HG03520 (cell line): Measurements from ENCODE around the gene ALAD.
"Not testable (repeated sequence)": the region's sequence is repeated elsewhere in the genome, so short reads cannot be mapped to it uniquely, and the experiment has no call there.

ENCODE experiments used
- ATAC-seq: cut with Tn5 transposase; IDR thresholded peaks from one replicate; pipeline ENCODE4 v1.9.1; 2021; ENCODE audit warnings: mild to moderate bottlenecking, moderate library complexity; ENCODE audit not compliant: unreplicated experiment

Gene ALAD

GRCh38 chr9:113375057-113376023, 25.7 kb downstream of the ALAD start:
- ATAC-seq: no peak

GRCh38 chr9:113373676-113374392, 27.2 kb downstream of the ALAD start:
- ATAC-seq: no peak

GRCh38 chr9:113373256-113373655, 27.8 kb downstream of the ALAD start:
- ATAC-seq: no peak

GRCh38 chr9:113372059-113372458, 29.0 kb downstream of the ALAD start:
- no peak for ATAC-seq

- no peak for ATAC-seq
Measured at GRCh38 chr9:113370806-113371325, 30.2 kb downstream of the ALAD start.

- ATAC-seq: no peak
Measured at GRCh38 chr9:113369855-113370140, 31.3 kb downstream of the ALAD start.

- no peak for ATAC-seq
Measured at GRCh38 chr9:113368982-113369854, 31.9 kb downstream of the ALAD start.

- no peak for ATAC-seq
Measured at GRCh38 chr9:113368348-113368981, 32.6 kb downstream of the ALAD start.

- ATAC-seq: not testable (repeated sequence)
Measured at GRCh38 chr9:113365652-113366051, 35.4 kb downstream of the ALAD start.

GRCh38 chr9:113364951-113365350, 36.1 kb downstream of the ALAD start:
- no peak for ATAC-seq

- no peak for ATAC-seq
Measured at GRCh38 chr9:113363336-113363735, 37.7 kb downstream of the ALAD start.

- ATAC-seq: no peak
Measured at GRCh38 chr9:113361304-113362018, 39.6 kb downstream of the ALAD start.

GRCh38 chr9:113360242-113360842, 40.7 kb downstream of the ALAD start:
- no peak for ATAC-seq

GRCh38 chr9:113359385-113359784, 41.7 kb downstream of the ALAD start:
- ATAC-seq: no peak

- no peak for ATAC-seq
Measured at GRCh38 chr9:113356686-113357292, 44.3 kb downstream of the ALAD start.

GRCh38 chr9:113355040-113355596, 46.0 kb downstream of the ALAD start:
- no peak for ATAC-seq

- ATAC-seq: no peak
Measured at GRCh38 chr9:113352411-113352810, 48.7 kb downstream of the ALAD start.

- ATAC-seq: no peak
Measured at GRCh38 chr9:113352006-113352405, 49.1 kb downstream of the ALAD start.

- ATAC-seq: no peak
Measured at GRCh38 chr9:113350937-113351336, 50.1 kb downstream of the ALAD start.
